Epidermal melanocyte (primary cell): ENCODE data around the gene EFTUD2.
A peak's percentile ranks its signal among the peaks of the same experiment; 100 is the strongest.
"Not testable (repeated sequence)": the region's sequence is repeated elsewhere in the genome, so short reads cannot be mapped to it uniquely, and the experiment has no call there.

Experiments
- DNase-seq: peaks from one replicate; pipeline ENCODE4 v3.0.0; 2011; ENCODE audit warnings: low spot score; ENCODE audit not compliant: insufficient read length

EFTUD2 gene

DNA sequence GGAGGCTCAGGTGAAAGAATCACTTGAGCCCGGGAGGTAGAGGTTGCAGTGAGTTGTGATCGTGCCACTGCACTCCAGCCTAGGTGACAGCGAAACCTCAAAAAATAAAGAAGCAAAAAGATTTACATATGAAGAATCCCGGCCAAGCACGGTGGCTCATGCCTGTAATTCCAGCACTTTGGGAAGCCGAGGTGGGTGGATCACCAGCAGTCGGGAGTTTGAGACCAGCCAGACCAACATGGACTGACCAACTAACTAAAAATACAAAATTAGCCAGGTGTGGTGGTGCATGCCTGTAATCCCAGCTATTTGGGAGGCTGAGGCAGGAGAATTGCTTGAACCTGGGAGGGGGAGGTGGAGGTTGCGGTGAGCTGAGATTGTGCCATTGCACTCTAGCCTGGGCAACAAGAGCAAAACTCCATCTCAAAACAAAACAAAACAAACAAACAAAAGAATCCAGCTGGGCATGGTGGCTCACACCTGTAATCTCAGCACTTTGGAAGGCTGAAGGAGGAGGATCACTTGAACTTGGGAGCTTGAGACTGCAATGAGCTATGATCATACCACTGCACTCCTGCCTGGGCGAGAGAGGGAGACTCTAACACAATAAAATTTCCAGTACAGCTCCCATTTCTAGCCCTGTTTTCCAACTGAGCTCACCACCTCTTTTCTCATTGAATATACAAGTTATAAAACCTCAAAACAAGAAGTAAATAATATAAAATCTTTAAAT is 90.4 kb downstream of the EFTUD2 start:
- not testable (repeated sequence) for DNase-seq

GRCh38 chr17:44808156-44808555 is 91.1 kb downstream of the EFTUD2 start:
- no peak for DNase-seq

- DNase-seq: no peak
These were observed 91.5 kb downstream of the EFTUD2 start for GRCh38 chr17:44807817-44808155.

GRCh38 chr17:44807093-44807816 is 92.0 kb downstream of the EFTUD2 start:
- no peak for DNase-seq

DNA sequence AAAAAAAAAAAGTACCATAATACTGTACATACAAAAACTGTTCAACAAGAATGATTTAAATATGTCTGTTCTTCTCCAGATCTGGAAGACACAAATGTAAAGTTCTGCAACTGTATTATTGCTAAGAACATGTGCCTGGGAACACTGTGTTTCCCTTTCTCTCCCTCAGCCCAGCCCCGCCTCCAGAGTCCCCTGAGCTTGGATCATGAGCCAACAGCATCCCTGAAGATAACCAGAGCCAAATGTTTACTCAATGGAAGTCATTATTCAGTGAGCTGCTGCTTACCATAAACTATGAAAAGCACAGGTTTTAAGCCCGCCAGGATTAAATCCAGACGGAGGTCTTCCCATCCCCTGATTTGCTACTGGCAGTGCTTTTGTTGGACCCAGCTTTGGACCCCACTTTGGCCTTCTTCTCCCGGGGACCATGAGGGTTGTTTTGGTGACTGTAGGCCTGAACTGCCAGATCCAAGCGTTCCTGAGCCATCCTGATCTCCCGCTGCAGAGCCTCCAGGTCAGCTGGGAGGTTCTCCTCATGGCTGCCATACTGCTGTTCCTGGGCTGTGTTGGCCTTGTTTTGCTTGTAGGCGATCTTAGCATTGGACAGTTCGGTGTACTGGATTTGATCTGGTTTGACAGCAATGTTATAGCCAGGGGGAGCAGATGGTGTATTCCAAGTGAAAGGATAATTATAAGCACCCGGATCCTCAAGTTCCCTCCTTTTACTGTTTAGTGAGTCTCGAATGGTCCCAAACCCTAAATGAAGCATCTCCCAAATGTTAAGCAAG is 94.7 kb downstream of the EFTUD2 start:
- DNase-seq: peak; percentile 52

DNA sequence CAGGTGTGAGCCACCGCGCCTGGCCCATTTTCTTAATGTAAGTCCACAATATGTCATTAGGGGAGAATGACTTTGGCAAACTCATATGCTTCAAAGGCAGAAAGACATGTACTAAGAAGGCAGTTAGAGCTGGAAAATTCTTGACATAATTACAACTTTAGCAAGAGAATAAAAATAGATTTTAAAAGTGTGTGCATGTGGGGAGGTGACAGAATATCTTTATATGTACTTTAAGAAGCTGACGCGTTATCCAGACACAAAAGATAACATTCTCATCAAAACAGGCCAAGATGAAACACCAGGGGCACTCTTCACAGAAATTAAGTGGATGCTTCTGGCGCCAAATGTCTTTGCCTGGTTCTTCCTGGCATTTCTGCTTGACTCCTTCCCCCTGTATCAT is 97.4 kb downstream of the EFTUD2 start:
- DNase-seq: no peak
